BLaER1 treated with 17β-estradiol and CSF1 and Interleukin-3, amounts not matched to agents 10 nM and 100 nM (cell line): ENCODE data around the gene PTPRJ.
A peak's percentile ranks its signal among the peaks of the same experiment; 100 is the strongest.

Experiments
- H3K27ac ChIP-seq, 11 experiments: shearing (Covaris generic); formaldehyde crosslinking; 2 replicates each; pipeline ENCODE4 v1.8.1; 2022
- H3K27me3 ChIP-seq, 11 experiments: shearing (Covaris generic); formaldehyde crosslinking; 2 replicates each; pipeline ENCODE4 v1.8.1; 2022
- H3K36me3 ChIP-seq, 11 experiments: shearing (Covaris generic); formaldehyde crosslinking; 2 replicates each; pipeline ENCODE4 v1.8.1; 2022
- H3K4me1 ChIP-seq, 10 experiments: shearing (Covaris generic); formaldehyde crosslinking; 2 replicates each; pipeline ENCODE4 v1.8.1; 2022
- H3K4me2 ChIP-seq, 11 experiments: shearing (Covaris generic); formaldehyde crosslinking; 2 replicates each; pipeline ENCODE4 v1.8.1; 2022
- H3K4me3 ChIP-seq, 10 experiments: shearing (Covaris generic); formaldehyde crosslinking; 2 replicates each; pipeline ENCODE4 v1.8.1; 2022
- H3K9ac ChIP-seq, 11 experiments: shearing (Covaris generic); formaldehyde crosslinking; 2 replicates each; pipeline ENCODE4 v1.8.1; 2022
- H3K9me3 ChIP-seq, 11 experiments: shearing (Covaris generic); formaldehyde crosslinking; replicated peaks in 1 of 11; 2 replicates each; pipeline ENCODE4 v1.8.1; 2022
- H4K20me1 ChIP-seq, 11 experiments: shearing (Covaris generic); formaldehyde crosslinking; 2 replicates each; pipeline ENCODE4 v1.8.1; 2022
- Cebpa-rat ChIP-seq, 11 experiments: shearing (Covaris generic); IDR thresholded peaks; 2 replicates each; pipeline ENCODE4 v1.8.1; 2022

Gene PTPRJ

GRCh38 chr11:48087974-48088681, 107.8 kb downstream of the PTPRJ start:
- H3K27me3 ChIP-seq = no peaks in the 10 kb centered on the region
- peaks cover 0 to 78% (median 13%) of the 10 kb centered on the region in 11 experiments; a peak in 12 of 22 replicates for H3K36me3 ChIP-seq
- peaks cover 0 to 14% (median 11%) of the 10 kb centered on the region in 11 experiments; a peak in 17 of 22 replicates for H3K9me3 ChIP-seq
- no peak for TF ChIP-seq Cebpa-rat (IDR thresholded peaks at IDR 0.05)
- no peak overlapping the region for H3K4me3 ChIP-seq
- peaks cover 0 to 100% (median 68%) of the 10 kb centered on the region in 11 experiments; a peak in 18 of 22 replicates for H4K20me1 ChIP-seq
- H3K27ac ChIP-seq = no peak overlapping the region
- H3K4me1 ChIP-seq = peaks cover 10 to 85% (median 24%) of the 10 kb centered on the region in 10 experiments
- no peak overlapping the region for H3K9ac ChIP-seq
- peak overlapping the region in 8 of 11 experiments; percentile 10 to 58 (median 20); a peak in 16 of 22 replicates for H3K4me2 ChIP-seq

- no peaks in the 10 kb centered on the region for H3K27me3 ChIP-seq
- peaks cover 0 to 73% (median 9%) of the 10 kb centered on the region in 11 experiments; a peak in 12 of 22 replicates for H3K36me3 ChIP-seq
- peak overlapping the region in 5 of 11 experiments; percentile 10 to 58 (median 19); a peak in 6 of 22 replicates for H3K4me2 ChIP-seq
- peaks cover 0 to 10% (median 8%) of the 10 kb centered on the region in 11 experiments; a peak in 17 of 22 replicates for H3K9me3 ChIP-seq
- TF ChIP-seq Cebpa-rat (IDR thresholded peaks at IDR 0.05) = no peak
- 0 out of 22 replicates have a peak overlapping the region, but pooled peaks of 1 of the 11 experiments have one; percentile 28 for H3K9ac ChIP-seq
- no peak overlapping the region for H3K27ac ChIP-seq
- H3K4me3 ChIP-seq = no peak overlapping the region
- H4K20me1 ChIP-seq = peaks cover 0 to 100% (median 70%) of the 10 kb centered on the region in 11 experiments; a peak in 18 of 22 replicates
- H3K4me1 ChIP-seq = peaks cover 11 to 84% (median 25%) of the 10 kb centered on the region in 10 experiments
These were observed 108.3 kb downstream of the PTPRJ start for GRCh38 chr11:48088682-48089050.

- Histone ChIP-seq H3K4me3 (no peak overlapping the region), H4K20me1 (peaks cover 0 to 100% (median 85%) of the 10 kb centered on the region in 11 experiments; a peak in 20 of 22 replicates), H3K27ac (no peak overlapping the region), H3K36me3 (peaks cover 0 to 68% (median 0%) of the 10 kb centered on the region in 11 experiments; a peak in 6 of 22 replicates), H3K4me2 (peak overlapping the region in 5 of 11 experiments; percentile 24 to 47 (median 31); a peak in 7 of 22 replicates), H3K9ac (no peak overlapping the region), H3K9me3 (no peaks in the 10 kb centered on the region), H3K4me1 (peaks cover 20 to 90% (median 30%) of the 10 kb centered on the region in 10 experiments), H3K27me3 (no peaks in the 10 kb centered on the region)
- no peak for TF ChIP-seq Cebpa-rat (IDR thresholded peaks at IDR 0.05)
These were observed 109.8 kb downstream of the PTPRJ start for GRCh38 chr11:48090174-48090573.

- H3K4me2 ChIP-seq = no peak overlapping the region
- no peaks in the 10 kb centered on the region for H3K9me3 ChIP-seq
- H3K27ac ChIP-seq = no peak overlapping the region
- peaks cover 0 to 67% (median 0%) of the 10 kb centered on the region in 11 experiments; a peak in 6 of 22 replicates for H3K36me3 ChIP-seq
- H3K9ac ChIP-seq = no peak overlapping the region
- peaks cover 25 to 94% (median 35%) of the 10 kb centered on the region in 10 experiments for H3K4me1 ChIP-seq
- H4K20me1 ChIP-seq = peaks cover 0 to 100% (median 85%) of the 10 kb centered on the region in 11 experiments; a peak in 20 of 22 replicates
- TF ChIP-seq Cebpa-rat (IDR thresholded peaks at IDR 0.05) = no peak
- H3K27me3 ChIP-seq = no peaks in the 10 kb centered on the region
- H3K4me3 ChIP-seq = no peak overlapping the region
These were observed 111.2 kb downstream of the PTPRJ start for GRCh38 chr11:48091426-48092102.

- Histone ChIP-seq H3K4me2 (peak overlapping the region in 2 of 11 experiments; percentile 34 to 36; a peak in 2 of 22 replicates), H3K9ac (no peak overlapping the region), H3K36me3 (peaks cover 0 to 71% (median 0%) of the 10 kb centered on the region in 11 experiments; a peak in 6 of 22 replicates), H3K27ac (no peak overlapping the region), H3K4me3 (no peak overlapping the region), H4K20me1 (peaks cover 0 to 100% (median 87%) of the 10 kb centered on the region in 11 experiments; a peak in 20 of 22 replicates), H3K27me3 (no peaks in the 10 kb centered on the region), H3K4me1 (peaks cover 14 to 94% (median 24%) of the 10 kb centered on the region in 10 experiments), H3K9me3 (no peaks in the 10 kb centered on the region)
- TF ChIP-seq Cebpa-rat (IDR thresholded peaks at IDR 0.05) = no peak
These were observed 113.0 kb downstream of the PTPRJ start for GRCh38 chr11:48093323-48093722.

GRCh38 chr11:48093795-48094642, 113.7 kb downstream of the PTPRJ start:
- Histone ChIP-seq H3K4me3 (no peak overlapping the region), H3K27ac (no peak overlapping the region), H3K4me2 (peak overlapping the region in 8 of 11 experiments; percentile 5 to 51 (median 22); a peak in 11 of 22 replicates), H4K20me1 (peaks cover 0 to 100% (median 83%) of the 10 kb centered on the region in 11 experiments; a peak in 20 of 22 replicates), H3K4me1 (peaks cover 12 to 93% (median 22%) of the 10 kb centered on the region in 10 experiments), H3K27me3 (no peaks in the 10 kb centered on the region), H3K36me3 (peaks cover 0 to 66% (median 0%) of the 10 kb centered on the region in 11 experiments; a peak in 6 of 22 replicates), H3K9ac (no peak overlapping the region), H3K9me3 (no peaks in the 10 kb centered on the region)
- no peak for TF ChIP-seq Cebpa-rat (IDR thresholded peaks at IDR 0.05)

GRCh38 chr11:48094643-48095339, 114.4 kb downstream of the PTPRJ start:
- Histone ChIP-seq H3K36me3 (peaks cover 0 to 62% (median 0%) of the 10 kb centered on the region in 11 experiments; a peak in 6 of 22 replicates), H3K9ac (no peak overlapping the region)

More at GRCh38 chr11:48094643-48095339, 114.4 kb downstream of the PTPRJ start:
- H3K9me3 ChIP-seq = no peaks in the 10 kb centered on the region
- H4K20me1 ChIP-seq = peaks cover 0 to 100% (median 83%) of the 10 kb centered on the region in 11 experiments; a peak in 20 of 22 replicates
- H3K4me1 ChIP-seq = peaks cover 12 to 93% (median 24%) of the 10 kb centered on the region in 10 experiments
- peak overlapping the region in 5 of 11 experiments; percentile 20 to 51 (median 34); a peak in 7 of 22 replicates for H3K4me2 ChIP-seq
- no peaks in the 10 kb centered on the region for H3K27me3 ChIP-seq
- no peak overlapping the region for H3K27ac ChIP-seq
- H3K4me3 ChIP-seq = no peak overlapping the region
- TF ChIP-seq Cebpa-rat (IDR thresholded peaks at IDR 0.05) = no peak
